GM19468 (cell line): ENCODE data around the gene F2RL1.
"Not testable (repeated sequence)": the region's sequence is repeated elsewhere in the genome, so short reads cannot be mapped to it uniquely, and the experiment has no call there.

Experiments
- ATAC-seq: cut with Tn5 transposase; IDR thresholded peaks from one replicate; pipeline ENCODE4 v1.9.1; 2021; ENCODE audit warnings: mild to moderate bottlenecking, moderate library complexity, moderate number of reproducible peaks; ENCODE audit not compliant: unreplicated experiment; ENCODE audit errors: extremely low read depth

Gene F2RL1

GRCh38 chr5:76804266-76804665 lies 14.6 kb upstream of the F2RL1 start:
- no peak for ATAC-seq

GRCh38 chr5:76805821-76806505 lies 12.9 kb upstream of the F2RL1 start:
- no peak for ATAC-seq

GRCh38 chr5:76807296-76807695 lies 11.5 kb upstream of the F2RL1 start:
- ATAC-seq, result no peak

- no peak for ATAC-seq
These were observed 10.6 kb upstream of the F2RL1 start for GRCh38 chr5:76808141-76808691.

- no peak for ATAC-seq
These were observed 9.7 kb upstream of the F2RL1 start for GRCh38 chr5:76809141-76809540.

- ATAC-seq, result no peak
These were observed 8.6 kb upstream of the F2RL1 start for GRCh38 chr5:76810236-76810635.

GRCh38 chr5:76811214-76811613 lies 7.6 kb upstream of the F2RL1 start:
- ATAC-seq, result no peak

- ATAC-seq, result not testable (repeated sequence)
These were observed 6.6 kb upstream of the F2RL1 start for GRCh38 chr5:76812209-76812608.

- ATAC-seq, result no peak
These were observed 4.8 kb upstream of the F2RL1 start for GRCh38 chr5:76813982-76814562.

- no peak for ATAC-seq
These were observed 2.6 kb upstream of the F2RL1 start for GRCh38 chr5:76816110-76816831.

GRCh38 chr5:76819851-76820525 lies 1.2 kb downstream of the F2RL1 start:
- no peak for ATAC-seq

- no peak for ATAC-seq
These were observed 1.7 kb downstream of the F2RL1 start for GRCh38 chr5:76820526-76820890.

GRCh38 chr5:76821136-76821535 lies 2.3 kb downstream of the F2RL1 start:
- no peak for ATAC-seq

GRCh38 chr5:76822105-76822731 lies 3.4 kb downstream of the F2RL1 start:
- ATAC-seq, result not testable (repeated sequence)

- ATAC-seq, result not testable (repeated sequence)
These were observed 7.6 kb downstream of the F2RL1 start for GRCh38 chr5:76826416-76826815.

GRCh38 chr5:76831110-76831452 lies 12.3 kb downstream of the F2RL1 start:
- ATAC-seq, result no peak

- no peak for ATAC-seq
These were observed 17.4 kb downstream of the F2RL1 start for GRCh38 chr5:76836181-76836580.

- no peak for ATAC-seq
These were observed 17.8 kb downstream of the F2RL1 start for GRCh38 chr5:76836585-76836984.

- no peak for ATAC-seq
These were observed 19.8 kb downstream of the F2RL1 start for GRCh38 chr5:76838481-76839261.

GRCh38 chr5:76841361-76841760 lies 22.5 kb downstream of the F2RL1 start:
- ATAC-seq, result no peak
